A549 (cell line): ENCODE data around the gene FASTK. TPM values are rescaled to one million over a fixed set of nuclear protein-coding genes. Genes with fewer than 3 reads are reported as not detected.

ENCODE experiments used
- ATAC-seq, 2 experiments: fragments of 200-7000 bp in 1 of 2; fragments of >200 bp in 1 of 2; cut with Nextera tagmentation in 1 of 2; cut with Tn5 transposase in 1 of 2; 3 replicates each; pipeline versions ENCODE4 v1.8.0 to v1.9.1; 2018 to 2020; ENCODE audit warnings: mild to moderate bottlenecking in 1 of 2, moderate library complexity in 1 of 2
- CTCF ChIA-PET: fragments of 300-600 bp; sonication (Branson Sonifier 250); formaldehyde crosslinking; extraction: SDS; loops from one replicate; lab custom pipeline; 2021; ENCODE audit warnings: antibody characterized with exemption, inconsistent platforms; lab: Yijun Ruan, JAX
- POLR2A ChIA-PET: fragments of 350-600 bp; formaldehyde crosslinking; extraction: SDS; loops from one replicate; lab custom pipeline; 2021; ENCODE audit warnings: antibody characterized with exemption, inconsistent platforms; lab: Yijun Ruan, JAX
- DNase-seq, 2 experiments: peaks; one replicate each; pipeline versions ENCODE4 v3.0.0 to v3.0.0-alpha.2; 2011 to 2016; ENCODE audit warnings: low read depth in 1 of 2, low spot score in 1 of 2
- FAIRE-seq: peaks from 2 replicates; lab custom pipeline; 2011; peaks lifted over from hg19 to GRCh38; lab: Jason Lieb, UNC
- H3K27ac ChIP-seq, 2 experiments: fragments of >200 bp; sonication (Bioruptor Twin); formaldehyde crosslinking; 3 replicates each; pipeline ENCODE4 v1.5.1; 2016 to 2017
- H3K4me1 ChIP-seq: fragments of >200 bp; sonication (Bioruptor Twin); formaldehyde crosslinking; 3 replicates; pipeline ENCODE4 v1.6.1; 2016
- H3K4me2 ChIP-seq: fragments of >200 bp; sonication (Bioruptor Twin); formaldehyde crosslinking; 3 replicates; pipeline ENCODE4 v1.6.1; 2016
- H3K4me3 ChIP-seq: fragments of >200 bp; sonication (Bioruptor Twin); formaldehyde crosslinking; 3 replicates; pipeline ENCODE4 v1.5.1; 2016
- H3K9me3 ChIP-seq: fragments of >200 bp; sonication (Bioruptor Twin); formaldehyde crosslinking; 3 replicates; pipeline ENCODE4 v1.6.1; 2016
- BHLHE40 ChIP-seq: IDR thresholded peaks from 2 replicates; pipeline ENCODE4 v1.6.1; 2012; ENCODE audit warnings: low read depth, low read length, inconsistent platforms
- CBX2 ChIP-seq: fragments of 200-600 bp; sonication (generic); IDR thresholded peaks from 2 replicates; pipeline ENCODE4 v1.6.1; 2016; ENCODE audit warnings: low read depth, mild to moderate bottlenecking, borderline replicate concordance
- CBX8 ChIP-seq: fragments of 200-600 bp; sonication (generic); IDR thresholded peaks from 2 replicates; pipeline ENCODE4 v1.6.1; 2016
- CHD4 ChIP-seq: fragments of 200-600 bp; sonication (generic); IDR thresholded peaks from 2 replicates; pipeline ENCODE4 v1.6.1; 2016; ENCODE audit warnings: antibody characterized with exemption, mild to moderate bottlenecking, borderline replicate concordance
- FOSB ChIP-seq: fragments of 250-450 bp; sonication (Bioruptor Pico); IDR thresholded peaks from 2 replicates; pipeline ENCODE4 v1.5.0; 2020; ENCODE audit warnings: mild to moderate bottlenecking, moderate library complexity
- FOSL2 ChIP-seq, 2 experiments: fragments of 450-650 bp in 1 of 2; fragments of >200 bp in 1 of 2; sonication (Bioruptor Twin) in 1 of 2; formaldehyde crosslinking; IDR thresholded peaks; 2 replicates each; pipeline versions ENCODE4 v1.5.0 to v1.6.1; 2016 to 2020; ENCODE audit warnings: mild to moderate bottlenecking in 1 of 2, moderate library complexity in 1 of 2
- FOXS1 ChIP-seq: fragments of 250-450 bp; sonication (Bioruptor Pico); IDR thresholded peaks from 2 replicates; pipeline ENCODE4 v1.5.0; 2020; ENCODE audit warnings: mild to moderate bottlenecking, moderate library complexity
- GATA3 ChIP-seq: IDR thresholded peaks from 2 replicates; pipeline ENCODE4 v1.6.1; 2012; ENCODE audit warnings: borderline replicate concordance
- HEYL ChIP-seq: fragments of 250-450 bp; sonication (Bioruptor Pico); IDR thresholded peaks from 2 replicates; pipeline ENCODE4 v1.8.0; 2021; ENCODE audit warnings: mild to moderate bottlenecking, moderate library complexity
- HOXB5 ChIP-seq: fragments of 250-450 bp; sonication (Bioruptor Pico); IDR thresholded peaks from 2 replicates; pipeline ENCODE4 v1.5.0; 2020; ENCODE audit warnings: mild to moderate bottlenecking, moderate library complexity
- KDM5A ChIP-seq: fragments of 200-600 bp; sonication (generic); IDR thresholded peaks from 2 replicates; pipeline ENCODE4 v1.6.1; 2016; ENCODE audit warnings: antibody characterized with exemption, mild to moderate bottlenecking
- MAFK ChIP-seq: fragments of 450-650 bp; IDR thresholded peaks from 2 replicates; pipeline ENCODE4 v1.6.1; 2014; ENCODE audit not compliant: partially characterized antibody
- POLR2A ChIP-seq: IDR thresholded peaks from 2 replicates; pipeline ENCODE4 v1.6.1; 2012; ENCODE audit warnings: mild to moderate bottlenecking, low read length
- RAD21 ChIP-seq, 2 experiments: fragments of >200 bp in 1 of 2; sonication (Bioruptor Twin) in 1 of 2; formaldehyde crosslinking in 1 of 2; IDR thresholded peaks in 1 of 2; conservative IDR thresholded peaks in 1 of 2; 2 replicates in 1 of 2; 3 replicates in 1 of 2; pipeline ENCODE4 v1.6.1; 2012 to 2018; ENCODE audit warnings: inconsistent platforms in 1 of 2
- RFX5 ChIP-seq: fragments of 450-650 bp; IDR thresholded peaks from 2 replicates; pipeline ENCODE4 v1.7.1; 2014; ENCODE audit warnings: antibody characterized with exemption, mild to moderate bottlenecking, moderate library complexity
- SREBF2 ChIP-seq: fragments of 450-650 bp; IDR thresholded peaks from 2 replicates; pipeline ENCODE4 v1.6.1; 2014; ENCODE audit warnings: mild to moderate bottlenecking, moderate library complexity
- WGBS: methylation state at CpG from one replicate; pipeline ENCODE4 v1.1.6; 2017; ENCODE audit errors: missing lambda C conversion rate; 5-methylcytosine and 5-hydroxymethylcytosine counted together
- polyA plus RNA-seq, 4 experiments: library from polyadenylated mRNA; depleted of rRNA in 3 of 4; stranded (reverse); fragments of >200 nt; fragmentation: RNase III in 1 of 4; extraction: RNeasy Plus Mini Kit Qiagen cat#74134 plus additional on column Dnase treatment in 1 of 4; gene quantifications; 2 replicates in 3 of 4; 3 replicates in 1 of 4; pipeline ENCODE4 v1.2.3, GENCODE V29; 2011 to 2017
- TF ChIP-seq, protein P1 (sequence below): fragments of >200 bp; sonication (Bioruptor Twin); formaldehyde crosslinking; IDR thresholded peaks from 2 replicates; pipeline ENCODE4 v1.6.1; 2016
- TF ChIP-seq, protein P2 (sequence below): fragments of 250-450 bp; sonication (Bioruptor Pico); IDR thresholded peaks from 2 replicates; pipeline ENCODE4 v1.5.0; 2021; ENCODE audit warnings: mild to moderate bottlenecking, moderate library complexity, borderline replicate concordance

FASTK gene
- polyA plus RNA-seq, 2 of the 4 experiments (the other 2 are of a cell fraction) = 38.5 to 72.4 TPM

GRCh38 chr7:151057989-151058780 is 22.4 kb downstream of the FASTK start (continued):
- TF ChIP-seq FOSB (no peak), KDM5A (no peak)

- Histone ChIP-seq H3K4me1 (peaks cover 24% of the 10 kb centered on the region), H3K9me3 (no peaks in the 10 kb centered on the region), H3K4me3 (peak within 1 kb of the TSS; percentile 86), H3K4me2 (peak within 1 kb of the TSS; percentile 92), H3K27ac (peak within 1 kb of the TSS; percentile 99)
- ChIA-PET CTCF (interaction anchor here (1.0 to 4.0 kb wide), 3 partner anchors 11 to 53 kb away, joined by 3 to 14 read pairs (median 5); partner anchors contain the start of gene ABCB8), POLR2A (interaction anchor here (1.0 to 1.4 kb wide), 3 partner anchors 18 to 29 kb away, joined by 3 to 4 read pairs (median 4); partner anchors contain the start of genes ABCB8 and FASTK)
- ATAC-seq (peak in 1 of 2 experiments; percentile 4; a peak in 3 of 6 replicates), DNase-seq (peak in 1 of 2 experiments; percentile 48), FAIRE-seq (no peak)
- WGBS = 1% methylated on average over 30 of the region's 30 CpGs
- TF ChIP-seq POLR2A (0 out of 2 replicates have a peak, but pooled peaks have one; percentile 22), MAFK (no peak)
Measured at GRCh38 chr7:151057506-151057988, 23.1 kb downstream of the FASTK start, which contains the start of gene CDK5. TSS of gene CDK5 (minus strand) at chr7:151057897. CDS start at chr7:151057848, 49 bp downstream.

- H3K9me3 ChIP-seq = no peaks in the 10 kb centered on the region
- peak overlapping the region; percentile 88 for H3K4me2 ChIP-seq
- peaks cover 22% of the 10 kb centered on the region for H3K4me1 ChIP-seq
- 78% methylated on average over 25 of the region's 29 CpGs for WGBS
- POLR2A ChIA-PET = interaction anchor here (1.0 kb wide), 1 partner anchor 18 kb away, joined by 3 read pairs; no protein-coding TSS in a partner anchor
- ATAC-seq = no peak
- H3K27ac ChIP-seq = peak overlapping the region; percentile 75 to 99
- FAIRE-seq = no peak
- H3K4me3 ChIP-seq = peak overlapping the region; percentile 61
- no peak for DNase-seq
- CTCF ChIA-PET = interaction anchor here (0.6 to 1.7 kb wide), 4 partner anchors 11 to 54 kb away, joined by 3 to 5 read pairs (median 3); partner anchors contain the start of gene ABCB8
- TF ChIP-seq HEYL = no peak
- no peak for TF ChIP-seq RFX5
- no peak for TF ChIP-seq SREBF2
- TF ChIP-seq RAD21 (conservative IDR thresholded peaks at IDR 0.05 in 1 of 2, IDR thresholded peaks at IDR 0.05 in 1 of 2) = no peak
- TF ChIP-seq CBX8 = no peak
- no peak for TF ChIP-seq BHLHE40
Measured at GRCh38 chr7:151056666-151057505, 23.7 kb downstream of the FASTK start.

DNA sequence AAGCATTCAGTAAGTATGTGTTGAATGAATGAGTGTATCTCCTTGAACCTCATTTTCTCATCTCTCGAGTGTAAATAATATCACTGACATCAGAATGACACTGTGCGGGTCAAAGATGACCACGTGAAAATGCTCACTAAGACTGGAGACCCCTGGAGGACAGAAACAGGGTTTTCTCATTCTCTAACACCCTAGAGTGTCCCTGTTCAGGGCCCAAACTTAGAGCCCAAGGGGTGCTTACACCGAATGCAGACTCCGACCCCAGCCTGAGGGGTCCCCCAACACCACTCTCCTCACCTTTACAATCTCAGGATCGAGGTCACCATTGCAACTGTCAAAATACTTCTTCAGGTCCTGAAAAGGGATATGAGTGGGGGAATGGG is 24.3 kb downstream of the FASTK start:
- FAIRE-seq = no peak
- Histone ChIP-seq H3K4me3 (no peak overlapping the region), H3K9me3 (no peaks in the 10 kb centered on the region), H3K27ac (no peak overlapping the region), H3K4me2 (peak overlapping the region; percentile 88), H3K4me1 (peaks cover 16% of the 10 kb centered on the region)
- ChIA-PET POLR2A (no interaction called here), CTCF (interaction anchor here (1.7 kb wide), 1 partner anchor 28 kb away, joined by 3 read pairs; the partner anchor contains the start of gene ABCB8)
- DNase-seq = no peak
- no peak for TF ChIP-seq GATA3
- TF ChIP-seq FOXS1 (CRISPR knock-in tag) = no peak
- TF ChIP-seq HOXB5 (CRISPR knock-in tag) = no peak
- no peak for TF ChIP-seq CHD4
- no peak for TF ChIP-seq FOSL2 (IDR thresholded peaks at IDR 0.05)
- no peak for TF ChIP-seq FOSL2 (CRISPR knock-in tag; IDR thresholded peaks at IDR 0.05)
- TF ChIP-seq, protein P1, sequence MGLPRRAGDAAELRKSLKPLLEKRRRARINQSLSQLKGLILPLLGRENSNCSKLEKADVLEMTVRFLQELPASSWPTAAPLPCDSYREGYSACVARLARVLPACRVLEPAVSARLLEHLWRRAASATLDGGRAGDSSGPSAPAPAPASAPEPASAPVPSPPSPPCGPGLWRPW = no peak
- no peak for TF ChIP-seq CBX2
- TF ChIP-seq, protein P2, sequence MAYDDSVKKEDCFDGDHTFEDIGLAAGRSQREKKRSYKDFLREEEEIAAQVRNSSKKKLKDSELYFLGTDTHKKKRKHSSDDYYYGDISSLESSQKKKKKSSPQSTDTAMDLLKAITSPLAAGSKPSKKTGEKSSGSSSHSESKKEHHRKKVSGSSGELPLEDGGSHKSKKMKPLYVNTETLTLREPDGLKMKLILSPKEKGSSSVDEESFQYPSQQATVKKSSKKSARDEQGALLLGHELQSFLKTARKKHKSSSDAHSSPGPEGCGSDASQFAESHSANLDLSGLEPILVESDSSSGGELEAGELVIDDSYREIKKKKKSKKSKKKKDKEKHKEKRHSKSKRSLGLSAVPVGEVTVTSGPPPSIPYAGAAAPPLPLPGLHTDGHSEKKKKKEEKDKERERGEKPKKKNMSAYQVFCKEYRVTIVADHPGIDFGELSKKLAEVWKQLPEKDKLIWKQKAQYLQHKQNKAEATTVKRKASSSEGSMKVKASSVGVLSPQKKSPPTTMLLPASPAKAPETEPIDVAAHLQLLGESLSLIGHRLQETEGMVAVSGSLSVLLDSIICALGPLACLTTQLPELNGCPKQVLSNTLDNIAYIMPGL (CRISPR knock-in tag) = no peak
- 74% methylated on average over 6 of the region's 6 CpGs for WGBS
- ATAC-seq = no peak
